Adrenal gland (tissue), 5 donors: Measurements from ENCODE around the gene PHF23.

ENCODE experiments used
- CTCF ChIP-seq, 6 experiments: fragments of 450-650 bp in 4 of 6; fragments of 200-600 bp in 2 of 6; sonication (generic) in 1 of 6; IDR thresholded peaks; 1 replicate in 5 of 6; 2 replicates in 1 of 6; pipeline versions ENCODE4 v1.5.1 to v1.8.0; 2016 to 2021; ENCODE audit warnings: antibody characterized with exemption in 6 of 6, mild to moderate bottlenecking in 2 of 6, moderate library complexity in 1 of 6
- POLR2A ChIP-seq, 2 donors: fragments of 450-650 bp; IDR thresholded peaks; one replicate each; pipeline ENCODE4 v1.6.1; 2017; ENCODE audit warnings: antibody characterized with exemption in 2 of 2, mild to moderate bottlenecking in 2 of 2, moderate library complexity in 1 of 2
- donor health status: DM: no; HTN: no; CAD: no.

- TF ChIP-seq CTCF (IDR thresholded peaks at IDR 0.05): no peak
- no peak for TF ChIP-seq POLR2A (IDR thresholded peaks at IDR 0.05)
These were observed 1.1 kb upstream of the PHF23 start for GRCh38 chr17:7240375-7240774.
